ENCODE data around the gene ZMIZ1.

GRCh38 chr10:79326361-79327089 is 257.8 kb downstream of the ZMIZ1 start:
- TF ChIP-seq CTCF (IDR thresholded peaks at IDR 0.05), result no peak
- no peak for TF ChIP-seq POLR2A (IDR thresholded peaks at IDR 0.05)

All from adrenal gland (tissue), 5 donors.